SK-N-SH treated with all-trans-retinoic acid at 6 μM for 48 hours (cell line): ENCODE measurements around the gene OLR1.

ENCODE experiments used
- ARNTL ChIP-seq: fragments of 450-650 bp; formaldehyde crosslinking; IDR thresholded peaks from 2 replicates; pipeline ENCODE4 v1.5.0; 2020; ENCODE audit warnings: low read depth, mild to moderate bottlenecking, moderate library complexity, borderline replicate concordance
- ZFP3 ChIP-seq: fragments of 250-450 bp; sonication (Bioruptor Pico); IDR thresholded peaks from 2 replicates; pipeline ENCODE4 v1.5.0; 2020; ENCODE audit warnings: mild to moderate bottlenecking, moderate library complexity
- TF ChIP-seq, protein P1 (sequence below): fragments of 250-450 bp; sonication (Bioruptor Pico); IDR thresholded peaks from 2 replicates; pipeline ENCODE4 v1.8.0; 2020; ENCODE audit warnings: mild to moderate bottlenecking, moderate library complexity, borderline replicate concordance

DNA sequence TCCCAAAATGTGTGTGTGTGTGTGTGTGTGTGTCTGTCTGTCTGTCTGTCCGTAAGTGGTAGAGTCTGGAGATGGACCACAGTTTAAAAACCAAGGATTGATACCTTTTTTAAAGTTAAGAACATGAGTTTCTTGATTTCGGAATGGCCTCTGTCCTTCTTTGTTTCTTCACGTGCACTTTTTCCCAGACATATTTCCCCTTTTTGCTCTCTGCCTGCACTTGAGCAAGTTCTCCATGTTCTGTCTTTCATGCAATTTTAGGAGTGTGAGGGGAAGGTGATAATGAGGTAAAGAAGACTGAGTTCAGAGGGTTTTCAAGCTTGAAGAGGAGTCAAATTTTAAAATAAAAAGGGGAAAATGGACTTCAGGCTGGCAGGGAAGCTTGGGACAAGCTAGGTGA lies 12.7 kb downstream of the OLR1 start:
- TF ChIP-seq ARNTL (CRISPR knock-in tag) (no peak), ZFP3 (CRISPR knock-in tag) (no peak)
- TF ChIP-seq, protein P1, sequence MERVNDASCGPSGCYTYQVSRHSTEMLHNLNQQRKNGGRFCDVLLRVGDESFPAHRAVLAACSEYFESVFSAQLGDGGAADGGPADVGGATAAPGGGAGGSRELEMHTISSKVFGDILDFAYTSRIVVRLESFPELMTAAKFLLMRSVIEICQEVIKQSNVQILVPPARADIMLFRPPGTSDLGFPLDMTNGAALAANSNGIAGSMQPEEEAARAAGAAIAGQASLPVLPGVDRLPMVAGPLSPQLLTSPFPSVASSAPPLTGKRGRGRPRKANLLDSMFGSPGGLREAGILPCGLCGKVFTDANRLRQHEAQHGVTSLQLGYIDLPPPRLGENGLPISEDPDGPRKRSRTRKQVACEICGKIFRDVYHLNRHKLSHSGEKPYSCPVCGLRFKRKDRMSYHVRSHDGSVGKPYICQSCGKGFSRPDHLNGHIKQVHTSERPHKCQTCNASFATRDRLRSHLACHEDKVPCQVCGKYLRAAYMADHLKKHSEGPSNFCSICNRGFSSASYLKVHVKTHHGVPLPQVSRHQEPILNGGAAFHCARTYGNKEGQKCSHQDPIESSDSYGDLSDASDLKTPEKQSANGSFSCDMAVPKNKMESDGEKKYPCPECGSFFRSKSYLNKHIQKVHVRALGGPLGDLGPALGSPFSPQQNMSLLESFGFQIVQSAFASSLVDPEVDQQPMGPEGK = no peak
